Body of pancreas (tissue), 4 donors: ENCODE results near the gene TBL1XR1. TPM values are rescaled to one million over a fixed set of nuclear protein-coding genes. Genes with fewer than 3 reads are reported as not detected.

Experiments
- ATAC-seq: fragments of 150-250 bp; one replicate; pipeline ENCODE4 v1.9.1; 2016
- DNase-seq, 4 donors: peaks; one replicate each; pipeline ENCODE4 v3.0.0-alpha.2; 2019
- H3K27ac ChIP-seq, 4 donors: fragments of 200-600 bp; sonication (generic); 1 replicate in 3 of 4; 2 replicates in 1 of 4; pipeline versions ENCODE4 v1.5.1 to v1.6.1; 2016 to 2019; ENCODE audit warnings: mild to moderate bottlenecking in 1 of 4, mixed read lengths in 1 of 4, moderate library complexity in 1 of 4
- H3K27me3 ChIP-seq, 2 donors: fragments of 200-600 bp; sonication (generic); one replicate each; pipeline ENCODE4 v1.6.0; 2016; ENCODE audit warnings: mild to moderate bottlenecking in 1 of 2
- H3K36me3 ChIP-seq, 2 donors: fragments of 200-600 bp; sonication (generic); replicated peaks in 1 of 2; 2 replicates each; pipeline ENCODE4 v1.5.1; 2016; ENCODE audit warnings: low read depth in 2 of 2; ENCODE audit not compliant: insufficient read depth in 1 of 2
- H3K4me1 ChIP-seq: fragments of 200-600 bp; sonication (generic); one replicate; pipeline ENCODE4 v1.6.0; 2016
- H3K4me3 ChIP-seq, 2 donors: fragments of 200-600 bp; sonication (generic); 1 replicate in 1 of 2; 2 replicates in 1 of 2; pipeline ENCODE4 v1.5.1; 2016 to 2019
- H3K9me3 ChIP-seq, 3 donors: fragments of 200-600 bp; sonication (generic); 1 replicate in 2 of 3; 2 replicates in 1 of 3; pipeline ENCODE4 v1.5.1; 2016
- CTCF ChIP-seq, 7 experiments: fragments of 450-650 bp in 4 of 7; fragments of 200-600 bp in 3 of 7; sonication (generic) in 3 of 7; IDR thresholded peaks; one replicate each; pipeline ENCODE4 v1.5.1; 2016 to 2019; ENCODE audit warnings: antibody characterized with exemption in 7 of 7
- POLR2A ChIP-seq, 3 donors: fragments of 450-650 bp; IDR thresholded peaks; one replicate each; pipeline ENCODE4 v1.6.1; 2016; ENCODE audit warnings: antibody characterized with exemption in 3 of 3, mild to moderate bottlenecking in 2 of 3
- WGBS, 2 donors: methylation state at CpG; one replicate each; pipeline ENCODE4 v1.1.5; 2017; 5-methylcytosine and 5-hydroxymethylcytosine counted together
- intact Hi-C: fragments of 100-400 bp; cut with DNase I; formaldehyde crosslinking; loops from one replicate; pipeline ENCODE4 v1.15.1; 2023
- total RNA-seq, 2 donors: library from RNA; depleted of rRNA; stranded (reverse); fragments of >200 nt; gene quantifications; one replicate each; pipeline ENCODE4 v1.1.0, GENCODE V29; 2016

The TBL1XR1 gene
- total RNA-seq, 2 donors from 2014 or later = 34.3 to 57.9 TPM

- no peak for TF ChIP-seq POLR2A (IDR thresholded peaks at IDR 0.05)
- TF ChIP-seq CTCF (IDR thresholded peaks at IDR 0.05) = no peak
- H3K9me3 ChIP-seq = no peaks in the 10 kb centered on the region
- no peaks in the 10 kb centered on the region for H3K4me1 ChIP-seq
- H3K36me3 ChIP-seq = peaks cover 0 to 13% of the 10 kb centered on the region in 2 donors
- peak in 3 of 4 donors; percentile 15 to 25 (median 22) for DNase-seq
- H3K4me3 ChIP-seq = no peak overlapping the region
- peak; percentile 27 for ATAC-seq
- H3K27ac ChIP-seq = no peak overlapping the region
- intact Hi-C loops = loop anchor here (10.0 kb wide), 1 partner anchor 314 kb away; no protein-coding TSS in a partner anchor
- WGBS, 2 donors = 55 to 69% methylated on average over 2 of the region's 2 CpGs
- H3K27me3 ChIP-seq = no peaks in the 10 kb centered on the region
Observed at GRCh38 chr3:177041021-177041729, 156.1 kb downstream of the TBL1XR1 start.

GRCh38 chr3:177039490-177040274 is 157.6 kb downstream of the TBL1XR1 start:
- Histone ChIP-seq H3K36me3 (peaks cover 0 to 9% of the 10 kb centered on the region in 2 donors), H3K27me3 (no peaks in the 10 kb centered on the region), H3K9me3 (no peaks in the 10 kb centered on the region), H3K4me1 (no peaks in the 10 kb centered on the region), H3K27ac (no peak overlapping the region), H3K4me3 (no peak overlapping the region)
- TF ChIP-seq CTCF (IDR thresholded peaks at IDR 0.05) (no peak), POLR2A (IDR thresholded peaks at IDR 0.05) (no peak)
- 93 to 97% methylated on average over 4 of the region's 4 CpGs for WGBS, 2 donors
- no peak for DNase-seq
- no peak for ATAC-seq
- intact Hi-C loops = loop anchor here (10.0 kb wide), 1 partner anchor 315 kb away; no protein-coding TSS in a partner anchor

GRCh38 chr3:177037241-177037640 is 160.0 kb downstream of the TBL1XR1 start:
- Histone ChIP-seq H3K36me3 (peaks cover 0 to 13% of the 10 kb centered on the region in 2 donors), H3K27ac (no peak overlapping the region), H3K27me3 (no peaks in the 10 kb centered on the region), H3K4me1 (no peaks in the 10 kb centered on the region), H3K9me3 (no peaks in the 10 kb centered on the region), H3K4me3 (no peak overlapping the region)
- WGBS, 2 donors = 91 to 100% methylated on average over 4 of the region's 4 CpGs
- intact Hi-C loops = no loop called here
- DNase-seq = no peak
- ATAC-seq = no peak
- TF ChIP-seq CTCF (IDR thresholded peaks at IDR 0.05) = no peak
- TF ChIP-seq POLR2A (IDR thresholded peaks at IDR 0.05) = no peak

GRCh38 chr3:177035676-177036075 is 161.6 kb downstream of the TBL1XR1 start:
- WGBS, 2 donors = 95 to 97% methylated on average over 4 of the region's 4 CpGs
- TF ChIP-seq POLR2A (IDR thresholded peaks at IDR 0.05) = no peak
- TF ChIP-seq CTCF (IDR thresholded peaks at IDR 0.05) = no peak
- Histone ChIP-seq H3K4me1 (no peaks in the 10 kb centered on the region), H3K4me3 (no peak overlapping the region), H3K27me3 (no peaks in the 10 kb centered on the region), H3K9me3 (no peaks in the 10 kb centered on the region), H3K36me3 (peaks cover 0 to 18% of the 10 kb centered on the region in 2 donors), H3K27ac (no peak overlapping the region)
- no peak for ATAC-seq
- intact Hi-C loops = no loop called here
- no peak for DNase-seq
